HUES6 (cell line): ENCODE results near the gene CHRM3.

Source experiments
- H3K27ac ChIP-seq: 2 replicates; pipeline ENCODE4 v1.7.0; 2013; ENCODE audit warnings: low read depth, mild to moderate bottlenecking, low read length, inconsistent platforms
- H3K27me3 ChIP-seq: 2 replicates; pipeline ENCODE4 v1.6.1; 2013; ENCODE audit warnings: low read length; ENCODE audit not compliant: control insufficient read depth, insufficient read depth
- H3K36me3 ChIP-seq: 2 replicates; pipeline ENCODE4 v1.6.1; 2013; ENCODE audit warnings: low read length; ENCODE audit not compliant: control insufficient read depth, insufficient read depth
- H3K4me1 ChIP-seq: 2 replicates; pipeline ENCODE4 v1.6.1; 2013; ENCODE audit warnings: low read length; ENCODE audit not compliant: control insufficient read depth, insufficient read depth
- H3K4me3 ChIP-seq: 2 replicates; pipeline ENCODE4 v1.5.1; 2013; ENCODE audit warnings: low read depth, low read length
- H3K9ac ChIP-seq: one replicate; pipeline ENCODE4 v1.6.1; 2013; ENCODE audit warnings: mild to moderate bottlenecking, low read length
- H3K9me3 ChIP-seq: 2 replicates; pipeline ENCODE4 v1.6.1; 2013; ENCODE audit warnings: low read depth, low read length; ENCODE audit not compliant: control insufficient read depth, insufficient read depth

CHRM3 gene

GRCh38 chr1:239386453-239387303 is at the start of gene CHRM3:
Gene CHRM3 (plus strand): TSS chr1:239386568. CDS start chr1:239907452, 520,884 bp downstream.
- H3K36me3 ChIP-seq = no peaks in the 10 kb centered on the region
- peak within 1 kb of the TSS; percentile 13 for H3K9ac ChIP-seq
- no peak within 1 kb of the TSS for H3K27ac ChIP-seq
- H3K4me3 ChIP-seq = peak within 1 kb of the TSS; percentile 66
- H3K4me1 ChIP-seq = peaks cover 15% of the 10 kb centered on the region
- H3K27me3 ChIP-seq = peaks cover 79% of the 10 kb centered on the region
- no peaks in the 10 kb centered on the region for H3K9me3 ChIP-seq

- Histone ChIP-seq H3K4me1 (no peaks in the 10 kb centered on the region), H3K4me3 (no peak overlapping the region), H3K9ac (no peak overlapping the region), H3K9me3 (no peaks in the 10 kb centered on the region), H3K36me3 (no peaks in the 10 kb centered on the region), H3K27ac (no peak overlapping the region), H3K27me3 (no peaks in the 10 kb centered on the region)
Measured at GRCh38 chr1:239337799-239338430, 48.5 kb upstream of the CHRM3 start.

GRCh38 chr1:239347776-239348175 is 38.6 kb upstream of the CHRM3 start:
- Histone ChIP-seq H3K9ac (no peak overlapping the region), H3K36me3 (no peaks in the 10 kb centered on the region), H3K4me3 (no peak overlapping the region), H3K4me1 (no peaks in the 10 kb centered on the region), H3K9me3 (no peaks in the 10 kb centered on the region), H3K27me3 (no peaks in the 10 kb centered on the region), H3K27ac (no peak overlapping the region)

- no peaks in the 10 kb centered on the region for H3K27me3 ChIP-seq
Measured at GRCh38 chr1:239348635-239349353, 37.6 kb upstream of the CHRM3 start.

GRCh38 chr1:239349699-239350098 is 36.7 kb upstream of the CHRM3 start:
- Histone ChIP-seq H3K27ac (no peak overlapping the region), H3K9ac (no peak overlapping the region), H3K9me3 (no peaks in the 10 kb centered on the region), H3K4me3 (no peak overlapping the region), H3K27me3 (no peaks in the 10 kb centered on the region), H3K4me1 (no peaks in the 10 kb centered on the region), H3K36me3 (no peaks in the 10 kb centered on the region)

More at GRCh38 chr1:239348635-239349353, 37.6 kb upstream of the CHRM3 start:
- Histone ChIP-seq H3K9ac (no peak overlapping the region), H3K36me3 (no peaks in the 10 kb centered on the region), H3K4me1 (no peaks in the 10 kb centered on the region), H3K4me3 (no peak overlapping the region), H3K27ac (no peak overlapping the region), H3K9me3 (no peaks in the 10 kb centered on the region)

- Histone ChIP-seq H3K27me3 (no peaks in the 10 kb centered on the region), H3K36me3 (no peaks in the 10 kb centered on the region), H3K9ac (no peak overlapping the region), H3K4me3 (no peak overlapping the region), H3K9me3 (no peaks in the 10 kb centered on the region), H3K4me1 (no peaks in the 10 kb centered on the region), H3K27ac (no peak overlapping the region)
Measured at GRCh38 chr1:239353536-239353935, 32.8 kb upstream of the CHRM3 start.

GRCh38 chr1:239354231-239354630 is 32.1 kb upstream of the CHRM3 start:
- Histone ChIP-seq H3K4me1 (no peaks in the 10 kb centered on the region), H3K4me3 (no peak overlapping the region), H3K27ac (no peak overlapping the region), H3K36me3 (no peaks in the 10 kb centered on the region), H3K27me3 (no peaks in the 10 kb centered on the region), H3K9ac (no peak overlapping the region), H3K9me3 (no peaks in the 10 kb centered on the region)

- Histone ChIP-seq H3K4me3 (no peak overlapping the region), H3K9me3 (no peaks in the 10 kb centered on the region), H3K27me3 (no peaks in the 10 kb centered on the region), H3K4me1 (0 out of 2 replicates have a peak, but pooled peaks cover 6% of the 10 kb centered on the region), H3K36me3 (no peaks in the 10 kb centered on the region), H3K9ac (no peak overlapping the region), H3K27ac (no peak overlapping the region)
Measured at GRCh38 chr1:239357867-239358266, 28.5 kb upstream of the CHRM3 start.

GRCh38 chr1:239361403-239361802 is 25.0 kb upstream of the CHRM3 start:
- no peak overlapping the region for H3K4me3 ChIP-seq
- H3K4me1 ChIP-seq = 0 out of 2 replicates have a peak, but pooled peaks cover 6% of the 10 kb centered on the region
- H3K9ac ChIP-seq = no peak overlapping the region
- no peaks in the 10 kb centered on the region for H3K9me3 ChIP-seq
- H3K27ac ChIP-seq = no peak overlapping the region
- no peaks in the 10 kb centered on the region for H3K27me3 ChIP-seq
- no peaks in the 10 kb centered on the region for H3K36me3 ChIP-seq

GRCh38 chr1:239363930-239364329 is 22.4 kb upstream of the CHRM3 start:
- no peaks in the 10 kb centered on the region for H3K9me3 ChIP-seq
- no peaks in the 10 kb centered on the region for H3K27me3 ChIP-seq
- H3K36me3 ChIP-seq = no peaks in the 10 kb centered on the region
- no peak overlapping the region for H3K9ac ChIP-seq
- no peak overlapping the region for H3K27ac ChIP-seq
- H3K4me3 ChIP-seq = no peak overlapping the region
- H3K4me1 ChIP-seq = 0 out of 2 replicates have a peak, but pooled peaks cover 6% of the 10 kb centered on the region
